Caco-2 (cell line): Measurements from ENCODE around the gene PRPH2. TPM values are rescaled to one million over a fixed set of nuclear protein-coding genes. Genes with fewer than 3 reads are reported as not detected.

Source experiments
- BruUV-seq: library from RNA; stranded (reverse); fragments of 400-500 nt; replicated peaks from 2 replicates; lab custom pipeline; 2021; lab: Mats Ljungman, UMichigan
- CTCF ChIA-PET: fragments of 300-600 bp; sonication (Branson Sonifier 250); formaldehyde crosslinking; loops from one replicate; lab custom pipeline; 2022; ENCODE audit warnings: antibody characterized with exemption; lab: Charles Lee
- POLR2A ChIA-PET: fragments of 300-600 bp; sonication (Branson Sonifier 250); formaldehyde crosslinking; loops from one replicate; lab custom pipeline; 2022; ENCODE audit warnings: antibody characterized with exemption; lab: Charles Lee
- DNase-seq, 2 experiments: peaks; one replicate each; pipeline versions ENCODE4 v3.0.0 to v3.0.0-alpha.2; 2020 to 2022
- H3K27me3 ChIP-seq: replicated peaks from 2 replicates; pipeline ENCODE4 v1.6.0; 2011; ENCODE audit warnings: low read length; ENCODE audit not compliant: control insufficient read depth, insufficient read depth
- H3K36me3 ChIP-seq: 2 replicates; pipeline ENCODE4 v1.5.1; 2011; ENCODE audit warnings: low read length; ENCODE audit not compliant: control insufficient read depth, insufficient read depth
- H3K4me1 ChIP-seq: fragments of 250-450 bp; sonication (Bioruptor Pico); 2 replicates; pipeline ENCODE4 v1.5.1; 2020; ENCODE audit warnings: mild to moderate bottlenecking
- H3K4me3 ChIP-seq: 2 replicates; pipeline ENCODE4 v1.5.1; 2011; ENCODE audit warnings: low read depth, mild to moderate bottlenecking, control low read depth, low read length
- H3K9me3 ChIP-seq: fragments of 250-450 bp; sonication (Bioruptor Pico); 2 replicates; pipeline ENCODE4 v1.5.1; 2020; ENCODE audit warnings: mild to moderate bottlenecking, moderate library complexity
- H3K27ac Mint-ChIP-seq: one replicate; pipeline ENCODE4 v1.8.0; 2022; ENCODE audit warnings: mixed read lengths; ENCODE audit not compliant: unreplicated experiment
- H3K27me3 Mint-ChIP-seq: one replicate; pipeline ENCODE4 v1.8.0; 2022; ENCODE audit warnings: mixed read lengths; ENCODE audit not compliant: insufficient read depth, unreplicated experiment
- H3K36me3 Mint-ChIP-seq: one replicate; pipeline ENCODE4 v1.8.0; 2022; ENCODE audit warnings: mild to moderate bottlenecking, mixed read lengths; ENCODE audit not compliant: insufficient read depth, unreplicated experiment
- H3K4me1 Mint-ChIP-seq: one replicate; pipeline ENCODE4 v1.8.0; 2022; ENCODE audit warnings: low read depth, mixed read lengths; ENCODE audit not compliant: unreplicated experiment
- H3K4me3 Mint-ChIP-seq: one replicate; pipeline ENCODE4 v1.8.0; 2022; ENCODE audit warnings: mild to moderate bottlenecking, moderate library complexity, mixed read lengths; ENCODE audit not compliant: unreplicated experiment
- H3K9me3 Mint-ChIP-seq: one replicate; pipeline ENCODE4 v1.8.0; 2022; ENCODE audit warnings: mixed read lengths; ENCODE audit not compliant: unreplicated experiment
- CTCF ChIP-seq, 2 experiments: fragments of 200-600 bp in 1 of 2; IDR thresholded peaks; 1 replicate in 1 of 2; 2 replicates in 1 of 2; pipeline versions ENCODE4 v1.5.1 to v1.8.0; 2011 to 2022; ENCODE audit warnings: antibody characterized with exemption in 1 of 2, control low read depth in 1 of 2, inconsistent platforms in 1 of 2, low read depth in 1 of 2, low read length in 1 of 2, mild to moderate bottlenecking in 1 of 2, moderate library complexity in 1 of 2; ENCODE audit not compliant: insufficient read depth in 1 of 2, severe bottlenecking in 1 of 2, unreplicated experiment in 1 of 2
- intact Hi-C: fragments of 100-400 bp; cut with micrococcal nuclease; formaldehyde crosslinking; loops from one replicate; pipeline ENCODE4 v1.10.0; 2022; ENCODE audit not compliant: unreplicated experiment
- total RNA-seq: library from RNA; stranded (reverse); gene quantifications from 2 replicates; pipeline ENCODE4 v1.2.3, GENCODE V29; 2022

PRPH2 gene
- total RNA-seq, 1 experiment from 2014 or later, result not detected

- no TSS peak for BruUV-seq
- H3K4me3 Mint-ChIP-seq, result no peak overlapping the region
- TF ChIP-seq CTCF (IDR thresholded peaks at IDR 0.05; ENCODE audit: insufficient read depth in 1 of 2, low read depth in 1 of 2, low read length in 1 of 2, severe bottlenecking in 1 of 2, unreplicated experiment in 1 of 2), result no peak
Observed at GRCh38 chr6:42708096-42708495, 14.3 kb downstream of the PRPH2 start.

DNA sequence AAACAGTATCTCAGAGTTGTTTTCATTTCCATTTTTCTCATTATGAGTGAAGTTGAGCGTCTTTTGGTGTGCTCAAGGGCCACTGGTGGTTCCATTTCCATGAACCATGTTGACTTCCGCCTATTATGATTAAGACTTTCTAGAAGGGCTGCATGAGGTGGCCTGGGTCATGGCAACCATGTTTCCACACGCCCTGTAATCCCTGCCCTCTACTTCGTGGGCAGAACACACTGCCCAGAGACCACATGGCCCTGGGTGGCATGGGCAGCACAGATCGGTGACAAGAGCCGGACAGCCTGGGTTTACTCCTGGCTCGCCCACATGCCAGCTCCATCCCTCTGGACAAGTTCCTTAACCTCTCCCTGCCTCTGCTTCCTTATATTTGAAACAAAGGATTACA is 14.8 kb downstream of the PRPH2 start:
- ChIA-PET POLR2A (no interaction called here), CTCF (interaction anchor here (0.5 kb wide), 1 partner anchor 580 kb away, joined by 3 read pairs; no protein-coding TSS in a partner anchor)
- peaks cover 12% of the 10 kb centered on the region for H3K9me3 Mint-ChIP-seq
- H3K27me3 Mint-ChIP-seq, result no peaks in the 10 kb centered on the region
- no peak overlapping the region for H3K4me3 Mint-ChIP-seq
- Histone ChIP-seq H3K9me3 (no peaks in the 10 kb centered on the region), H3K4me3 (no peak overlapping the region), H3K36me3 (no peaks in the 10 kb centered on the region), H3K27me3 (no peaks in the 10 kb centered on the region), H3K4me1 (no peaks in the 10 kb centered on the region)
- H3K27ac Mint-ChIP-seq, result no peak overlapping the region
- peaks cover 4% of the 10 kb centered on the region for H3K36me3 Mint-ChIP-seq
- no TSS peak for BruUV-seq
- no peak for DNase-seq
- TF ChIP-seq CTCF (IDR thresholded peaks at IDR 0.05; ENCODE audit: insufficient read depth in 1 of 2, low read depth in 1 of 2, low read length in 1 of 2, severe bottlenecking in 1 of 2, unreplicated experiment in 1 of 2), result no peak
- peaks cover 6% of the 10 kb centered on the region for H3K4me1 Mint-ChIP-seq
- intact Hi-C loops, result no loop called here

More at GRCh38 chr6:42708096-42708495, 14.3 kb downstream of the PRPH2 start:
- no peak overlapping the region for H3K4me3 ChIP-seq
- Mint-ChIP-seq H3K4me1 (peaks cover 6% of the 10 kb centered on the region), H3K27me3 (no peaks in the 10 kb centered on the region), H3K9me3 (peaks cover 13% of the 10 kb centered on the region), H3K27ac (no peak overlapping the region), H3K36me3 (peaks cover 4% of the 10 kb centered on the region)
- intact Hi-C loops, result no loop called here
- no peak for DNase-seq
- no peaks in the 10 kb centered on the region for H3K9me3 ChIP-seq
- POLR2A ChIA-PET, result no interaction called here
- CTCF ChIA-PET, result interaction anchor here (0.5 kb wide), 1 partner anchor 579 kb away, joined by 3 read pairs; no protein-coding TSS in a partner anchor
- no peaks in the 10 kb centered on the region for H3K4me1 ChIP-seq
- no peaks in the 10 kb centered on the region for H3K27me3 ChIP-seq
- no peaks in the 10 kb centered on the region for H3K36me3 ChIP-seq

GRCh38 chr6:42704937-42705374 is 17.4 kb downstream of the PRPH2 start:
- no peaks in the 10 kb centered on the region for H3K4me1 Mint-ChIP-seq
- H3K9me3 Mint-ChIP-seq, result no peaks in the 10 kb centered on the region
- no TSS peak for BruUV-seq
- Histone ChIP-seq H3K9me3 (no peaks in the 10 kb centered on the region), H3K4me1 (no peaks in the 10 kb centered on the region), H3K27me3 (no peaks in the 10 kb centered on the region), H3K36me3 (no peaks in the 10 kb centered on the region), H3K4me3 (no peak overlapping the region)
- no peak overlapping the region for H3K27ac Mint-ChIP-seq
- intact Hi-C loops, result no loop called here
- TF ChIP-seq CTCF (IDR thresholded peaks at IDR 0.05; ENCODE audit: insufficient read depth in 1 of 2, low read depth in 1 of 2, low read length in 1 of 2, severe bottlenecking in 1 of 2, unreplicated experiment in 1 of 2), result no peak
- no peaks in the 10 kb centered on the region for H3K27me3 Mint-ChIP-seq
- POLR2A ChIA-PET, result no interaction called here
- no peak overlapping the region for H3K4me3 Mint-ChIP-seq
- peaks cover 4% of the 10 kb centered on the region for H3K36me3 Mint-ChIP-seq
- CTCF ChIA-PET, result no interaction called here
- DNase-seq, result peak in 1 of 2 experiments; percentile 11
